ENCODE results near the gene LDB2.

Gene LDB2

GRCh38 chr4:16627999-16628398 lies 270.4 kb downstream of the LDB2 start:
- no peak for DNase-seq

GRCh38 chr4:16626945-16627344 lies 271.5 kb downstream of the LDB2 start:
- DNase-seq: no peak

- no peak for DNase-seq
These were observed 275.6 kb downstream of the LDB2 start for GRCh38 chr4:16622826-16623225.

GRCh38 chr4:16617435-16617834 lies 281.0 kb downstream of the LDB2 start:
- DNase-seq: no peak

GRCh38 chr4:16617011-16617410 lies 281.4 kb downstream of the LDB2 start:
- no peak for DNase-seq

GRCh38 chr4:16609170-16609758 lies 289.2 kb downstream of the LDB2 start:
- no peak for DNase-seq

- DNase-seq: no peak
These were observed 289.8 kb downstream of the LDB2 start for GRCh38 chr4:16608611-16609125.

- DNase-seq: no peak
These were observed 290.3 kb downstream of the LDB2 start for GRCh38 chr4:16608123-16608522.

GRCh38 chr4:16607241-16608066 lies 291.0 kb downstream of the LDB2 start:
- no peak for DNase-seq

GRCh38 chr4:16606691-16607090 lies 291.8 kb downstream of the LDB2 start:
- no peak for DNase-seq

GRCh38 chr4:16603178-16603577 lies 295.3 kb downstream of the LDB2 start:
- no peak for DNase-seq

GRCh38 chr4:16598597-16599206 lies 299.7 kb downstream of the LDB2 start:
- DNase-seq: no peak

- no peak for DNase-seq
These were observed 300.4 kb downstream of the LDB2 start for GRCh38 chr4:16597845-16598596.

- DNase-seq: no peak
These were observed 301.0 kb downstream of the LDB2 start for GRCh38 chr4:16597443-16597842.

GRCh38 chr4:16596267-16596666 lies 302.2 kb downstream of the LDB2 start:
- no peak for DNase-seq

- no peak for DNase-seq
These were observed 304.3 kb downstream of the LDB2 start for GRCh38 chr4:16594128-16594527.

- DNase-seq: no peak
These were observed 305.1 kb downstream of the LDB2 start for GRCh38 chr4:16593386-16593785.

GRCh38 chr4:16591272-16591826 lies 307.1 kb downstream of the LDB2 start:
- no peak for DNase-seq

- DNase-seq: no peak
These were observed 307.6 kb downstream of the LDB2 start for GRCh38 chr4:16590797-16591196.

- no peak for DNase-seq
These were observed 309.8 kb downstream of the LDB2 start for GRCh38 chr4:16588651-16589050.

GRCh38 chr4:16588149-16588548 lies 310.3 kb downstream of the LDB2 start:
- DNase-seq: no peak

- no peak for DNase-seq
These were observed 313.4 kb downstream of the LDB2 start for GRCh38 chr4:16585053-16585452.

- DNase-seq: no peak
These were observed 314.7 kb downstream of the LDB2 start for GRCh38 chr4:16583764-16584163.
